HG02588 (cell line): ENCODE results near the gene SCGB1C1.

Source experiments
- ATAC-seq: cut with Tn5 transposase; IDR thresholded peaks from one replicate; pipeline ENCODE4 v1.9.1; 2021; ENCODE audit warnings: mild to moderate bottlenecking, moderate library complexity; ENCODE audit not compliant: unreplicated experiment

The SCGB1C1 gene

GRCh38 chr11:204587-205109 lies 11.8 kb downstream of the SCGB1C1 start:
- ATAC-seq, result no peak

- ATAC-seq, result no peak
Observed at GRCh38 chr11:205221-206001, 12.5 kb downstream of the SCGB1C1 start.

- no peak for ATAC-seq
Observed at GRCh38 chr11:206002-206384, 13.1 kb downstream of the SCGB1C1 start.

GRCh38 chr11:206526-207207 lies 13.8 kb downstream of the SCGB1C1 start:
- no peak for ATAC-seq

- ATAC-seq, result peak; percentile 68
Observed at GRCh38 chr11:207208-207862, 14.5 kb downstream of the SCGB1C1 start, which contains the start of the genes BET1L and RIC8A. BET1L (minus strand) TSS chr11:207399; CDS start chr11:207321, 78 bp downstream. RIC8A (plus strand) TSS chr11:207708; CDS start chr11:208855, 1,147 bp downstream.

GRCh38 chr11:207863-208180 lies 14.9 kb downstream of the SCGB1C1 start:
- ATAC-seq, result no peak

GRCh38 chr11:208181-208916 lies 15.5 kb downstream of the SCGB1C1 start:
- ATAC-seq, result peak; percentile 40

- ATAC-seq, result no peak
Observed at GRCh38 chr11:208917-209260, 16.0 kb downstream of the SCGB1C1 start.

GRCh38 chr11:209275-210121 lies 16.6 kb downstream of the SCGB1C1 start:
- ATAC-seq, result no peak

- no peak for ATAC-seq
Observed at GRCh38 chr11:210122-210802, 17.4 kb downstream of the SCGB1C1 start.

GRCh38 chr11:210803-211180 lies 17.9 kb downstream of the SCGB1C1 start:
- ATAC-seq, result no peak

GRCh38 chr11:211295-211694 lies 18.4 kb downstream of the SCGB1C1 start:
- ATAC-seq, result no peak

- ATAC-seq, result no peak
Observed at GRCh38 chr11:211741-212140, 18.9 kb downstream of the SCGB1C1 start.

- no peak for ATAC-seq
Observed at GRCh38 chr11:212150-213100, 19.5 kb downstream of the SCGB1C1 start.

- no peak for ATAC-seq
Observed at GRCh38 chr11:213111-213510, 20.2 kb downstream of the SCGB1C1 start.

GRCh38 chr11:214083-214482 lies 21.2 kb downstream of the SCGB1C1 start:
- ATAC-seq, result no peak

- ATAC-seq, result no peak
Observed at GRCh38 chr11:215581-216037, 22.7 kb downstream of the SCGB1C1 start.
